ENCODE data around the gene ZC3H7A.
"Not testable (repeated sequence)": the region's sequence is repeated elsewhere in the genome, so short reads cannot be mapped to it uniquely, and the experiment has no call there.

ZC3H7A gene

DNA sequence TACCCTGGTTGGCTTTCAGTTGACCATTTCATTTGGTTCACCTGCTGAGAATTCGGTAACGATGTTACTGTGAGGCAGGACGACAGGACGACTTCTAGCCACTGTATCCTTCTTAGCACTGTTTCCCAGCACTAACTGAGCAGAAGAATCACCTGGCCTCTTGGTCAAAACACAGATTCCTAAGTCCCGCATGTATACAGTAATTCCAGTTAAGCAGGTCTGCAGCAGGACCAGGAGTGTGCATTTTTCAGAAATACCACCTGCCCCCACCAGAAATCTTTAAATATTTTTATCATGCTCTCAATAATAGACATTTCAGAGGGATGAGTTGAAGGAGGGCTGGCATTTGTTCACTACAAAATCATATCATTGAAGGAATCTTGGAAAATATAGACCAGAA lies 31.6 kb upstream of the ZC3H7A start:
- H3K27ac ChIP-seq = no peak overlapping the region
- H3K9me3 ChIP-seq = no peaks in the 10 kb centered on the region
- no peaks in the 10 kb centered on the region for H3K36me3 ChIP-seq
- TF ChIP-seq, protein P1, sequence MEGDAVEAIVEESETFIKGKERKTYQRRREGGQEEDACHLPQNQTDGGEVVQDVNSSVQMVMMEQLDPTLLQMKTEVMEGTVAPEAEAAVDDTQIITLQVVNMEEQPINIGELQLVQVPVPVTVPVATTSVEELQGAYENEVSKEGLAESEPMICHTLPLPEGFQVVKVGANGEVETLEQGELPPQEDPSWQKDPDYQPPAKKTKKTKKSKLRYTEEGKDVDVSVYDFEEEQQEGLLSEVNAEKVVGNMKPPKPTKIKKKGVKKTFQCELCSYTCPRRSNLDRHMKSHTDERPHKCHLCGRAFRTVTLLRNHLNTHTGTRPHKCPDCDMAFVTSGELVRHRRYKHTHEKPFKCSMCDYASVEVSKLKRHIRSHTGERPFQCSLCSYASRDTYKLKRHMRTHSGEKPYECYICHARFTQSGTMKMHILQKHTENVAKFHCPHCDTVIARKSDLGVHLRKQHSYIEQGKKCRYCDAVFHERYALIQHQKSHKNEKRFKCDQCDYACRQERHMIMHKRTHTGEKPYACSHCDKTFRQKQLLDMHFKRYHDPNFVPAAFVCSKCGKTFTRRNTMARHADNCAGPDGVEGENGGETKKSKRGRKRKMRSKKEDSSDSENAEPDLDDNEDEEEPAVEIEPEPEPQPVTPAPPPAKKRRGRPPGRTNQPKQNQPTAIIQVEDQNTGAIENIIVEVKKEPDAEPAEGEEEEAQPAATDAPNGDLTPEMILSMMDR (IDR thresholded peaks at IDR 0.05) = no peak
- intact Hi-C loops (cut with DNase I; ENCODE audit: low total_unique reads) = no loop called here
- peaks cover 0 to 16% (median 6%) of the 10 kb centered on the region in 4 donors for H3K4me1 ChIP-seq
- no peaks in the 10 kb centered on the region for H3K27me3 ChIP-seq
- H3K4me3 ChIP-seq = no peak overlapping the region
- no peak for DNase-seq

DNA sequence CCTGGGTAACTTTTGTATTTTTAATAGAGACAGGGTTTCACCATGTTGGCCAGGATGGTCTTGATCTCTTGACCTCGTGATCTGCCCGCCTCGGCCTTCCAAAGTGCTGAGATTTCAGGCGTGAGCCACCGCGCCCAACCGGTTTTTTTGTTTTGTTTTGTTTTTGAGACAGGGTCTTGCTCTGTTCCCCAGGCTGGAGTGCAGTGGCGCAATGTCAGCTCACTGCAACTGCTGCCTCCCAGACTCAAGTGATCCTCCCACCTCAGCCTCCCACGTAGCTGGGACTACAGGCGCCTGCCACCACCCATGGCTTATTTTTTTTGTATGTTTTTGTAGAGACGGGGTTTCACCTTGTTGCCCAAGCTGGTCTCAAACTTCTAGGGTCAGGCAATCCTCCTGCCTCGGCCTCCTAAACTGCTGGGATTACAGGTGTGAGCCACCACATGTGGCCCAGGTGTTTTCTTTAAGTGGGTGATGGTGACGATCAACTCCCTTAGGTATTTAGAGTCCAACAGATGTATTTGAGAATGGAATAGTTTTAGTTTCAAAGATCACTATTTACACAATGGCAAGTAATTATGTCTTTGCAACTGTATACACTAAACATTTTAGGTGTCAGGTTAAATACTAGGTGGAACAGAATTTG lies 28.6 kb upstream of the ZC3H7A start:
- H3K36me3 ChIP-seq; H3K4me3 ChIP-seq; DNase-seq; H3K9me3 ChIP-seq; intact Hi-C loops (cut with DNase I; ENCODE audit: low total_unique reads); H3K27ac ChIP-seq; H3K27me3 ChIP-seq: not testable (repeated sequence)
- peaks cover 0 to 14% (median 6%) of the 10 kb centered on the region in 4 donors for H3K4me1 ChIP-seq

GRCh38 chr16:11824362-11824761 lies 27.3 kb upstream of the ZC3H7A start:
- TF ChIP-seq, protein P1 (IDR thresholded peaks at IDR 0.05) = no peak
- peak overlapping the region in 1 of 2 donors; percentile 8 for H3K27ac ChIP-seq

GRCh38 chr16:11823645-11824044 lies 26.6 kb upstream of the ZC3H7A start:
- H3K4me3 ChIP-seq; H3K27me3 ChIP-seq; H3K9me3 ChIP-seq; H3K27ac ChIP-seq; DNase-seq; H3K36me3 ChIP-seq; intact Hi-C loops (cut with DNase I; ENCODE audit: low total_unique reads): not testable (repeated sequence)
- H3K4me1 ChIP-seq = peaks cover 0 to 14% (median 6%) of the 10 kb centered on the region in 4 donors

More at GRCh38 chr16:11824362-11824761, 27.3 kb upstream of the ZC3H7A start:
- H3K9me3 ChIP-seq = no peaks in the 10 kb centered on the region
- H3K27me3 ChIP-seq = no peaks in the 10 kb centered on the region
- H3K4me1 ChIP-seq = peaks cover 0 to 14% (median 6%) of the 10 kb centered on the region in 4 donors
- no peaks in the 10 kb centered on the region for H3K36me3 ChIP-seq
- intact Hi-C loops (cut with DNase I; ENCODE audit: low total_unique reads) = no loop called here
- peak; percentile 65 to 76 for DNase-seq
- no peak overlapping the region for H3K4me3 ChIP-seq

- Histone ChIP-seq H3K36me3 (no peaks in the 10 kb centered on the region), H3K4me1 (peaks cover 0 to 9% (median 6%) of the 10 kb centered on the region in 4 donors), H3K27me3 (no peaks in the 10 kb centered on the region), H3K4me3 (no peak overlapping the region), H3K27ac (no peak overlapping the region), H3K9me3 (no peaks in the 10 kb centered on the region)
- intact Hi-C loops (cut with DNase I; ENCODE audit: low total_unique reads) = loop anchor here (10.0 kb wide), 1 partner anchor 415 kb away; no protein-coding TSS in a partner anchor
- TF ChIP-seq, protein P1 (IDR thresholded peaks at IDR 0.05) = no peak
- DNase-seq = no peak
Measured at GRCh38 chr16:11819798-11820197, 22.7 kb upstream of the ZC3H7A start.

GRCh38 chr16:11818970-11819369 lies 21.9 kb upstream of the ZC3H7A start:
- intact Hi-C loops (cut with DNase I; ENCODE audit: low total_unique reads) = loop anchor here (10.0 kb wide), 1 partner anchor 414 kb away; no protein-coding TSS in a partner anchor
- H3K36me3 ChIP-seq = not testable (repeated sequence)

DNA sequence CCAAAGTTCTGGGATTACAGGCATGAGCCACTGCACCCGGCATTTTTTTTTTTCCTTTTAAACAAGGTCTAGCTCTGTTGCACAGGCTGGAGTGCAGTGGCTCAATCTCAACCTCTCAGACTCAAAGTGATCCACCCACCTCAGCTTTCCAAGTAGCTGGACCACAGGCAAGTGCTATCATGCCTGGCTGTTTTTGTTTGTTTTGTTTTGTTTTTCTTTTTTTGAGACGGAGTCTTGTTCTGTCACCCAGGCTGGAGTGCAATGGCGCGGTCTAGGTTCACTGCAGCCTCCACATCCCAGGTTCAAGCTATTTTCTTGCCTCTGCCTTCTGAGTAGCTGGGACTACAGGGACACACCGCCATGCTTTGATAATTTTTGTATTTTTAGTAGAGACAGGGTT lies 19.1 kb upstream of the ZC3H7A start:
- intact Hi-C loops (cut with DNase I; ENCODE audit: low total_unique reads) = loop anchor here (10.0 kb wide), 1 partner anchor 411 kb away; no protein-coding TSS in a partner anchor
- no peaks in the 10 kb centered on the region for H3K9me3 ChIP-seq
- no peak overlapping the region for H3K27ac ChIP-seq
- peaks cover 0 to 9% (median 0%) of the 10 kb centered on the region in 4 donors for H3K4me1 ChIP-seq
- H3K27me3 ChIP-seq = no peaks in the 10 kb centered on the region
- H3K4me3 ChIP-seq = no peak overlapping the region
- DNase-seq = no peak
- TF ChIP-seq, protein P1 (IDR thresholded peaks at IDR 0.05) = no peak
- no peaks in the 10 kb centered on the region for H3K36me3 ChIP-seq

More at GRCh38 chr16:11818970-11819369, 21.9 kb upstream of the ZC3H7A start:
- H3K4me3 ChIP-seq, H3K4me1 ChIP-seq, H3K27me3 ChIP-seq, H3K27ac ChIP-seq, DNase-seq, H3K9me3 ChIP-seq: not testable (repeated sequence)

GRCh38 chr16:11814800-11815199 lies 17.7 kb upstream of the ZC3H7A start:
- not testable (repeated sequence) for H3K4me3 ChIP-seq, H3K4me1 ChIP-seq, H3K27ac ChIP-seq, H3K9me3 ChIP-seq, H3K36me3 ChIP-seq, H3K27me3 ChIP-seq
- intact Hi-C loops (cut with DNase I; ENCODE audit: low total_unique reads) = loop anchor here (10.0 kb wide), 1 partner anchor 410 kb away; no protein-coding TSS in a partner anchor
- peak in 1 of 2 donors; percentile 44 for DNase-seq

Data from tibial artery (tissue), 4 donors.